ENCODE results near the gene ZNF831.

GRCh38 chr20:59223750-59224149 is 60.1 kb downstream of the ZNF831 start:
- TF ChIP-seq RFX5 (IDR thresholded peaks at IDR 0.05; ENCODE audit: low read depth, low read length): no peak
- no peak for TF ChIP-seq NFIC (IDR thresholded peaks at IDR 0.05; ENCODE audit: low read depth, low read length)
- TF ChIP-seq CTCF (IDR thresholded peaks at IDR 0.05 in 2 of 3, conservative IDR thresholded peaks at IDR 0.05 in 1 of 3; ENCODE audit: control insufficient read depth in 2 of 3, extremely low read depth in 1 of 3, insufficient read depth in 1 of 3, low read depth in 3 of 3, low read length in 3 of 3): no peak
- TF ChIP-seq EZH2 (IDR thresholded peaks at IDR 0.05; ENCODE audit: borderline replicate concordance, control insufficient read depth, low read depth, low read length): no peak
- no peak for TF ChIP-seq TCF7 (IDR thresholded peaks at IDR 0.05; ENCODE audit: borderline replicate concordance)
- TF ChIP-seq EP300 (IDR thresholded peaks at IDR 0.05; ENCODE audit: borderline replicate concordance in 1 of 2, control insufficient read depth in 1 of 2, low read depth in 2 of 2, low read length in 2 of 2): no peak
- TF ChIP-seq MLLT1 (IDR thresholded peaks at IDR 0.05): no peak
- TF ChIP-seq SUPT20H (IDR thresholded peaks at IDR 0.05; ENCODE audit: borderline replicate concordance, control insufficient read depth, low read depth, low read length): no peak
- no peak for TF ChIP-seq MXI1 (IDR thresholded peaks at IDR 0.05; ENCODE audit: low read depth, low read length)
- TF ChIP-seq POLR2A (IDR thresholded peaks at IDR 0.05; ENCODE audit: low read depth, low read length): no peak
- no peak for TF ChIP-seq PBX3 (IDR thresholded peaks at IDR 0.05; ENCODE audit: insufficient replicate concordance, low read depth, low read length)
- no peak for TF ChIP-seq USF2 (IDR thresholded peaks at IDR 0.05; ENCODE audit: borderline replicate concordance, low read depth, low read length)
- no peak for TF ChIP-seq STAT1 (conservative IDR thresholded peaks at IDR 0.05)

Data from GM12878 (cell line).